Measurements from ENCODE around the gene RBP5.

GRCh38 chr12:7123806-7124522, 4.7 kb downstream of the RBP5 start:
- TF ChIP-seq HMGXB4 (CRISPR knock-in tag; IDR thresholded peaks at IDR 0.05; ENCODE audit: borderline replicate concordance), result no peak
- TF ChIP-seq POLR2AphosphoS2 (conservative IDR thresholded peaks at IDR 0.05; ENCODE audit: low read length), result no peak
- no peak for TF ChIP-seq MYC (IDR thresholded peaks at IDR 0.05; ENCODE audit: borderline replicate concordance, low read length)
- TF ChIP-seq HOXA7 (CRISPR knock-in tag; IDR thresholded peaks at IDR 0.05), result no peak
- TF ChIP-seq, protein P1, sequence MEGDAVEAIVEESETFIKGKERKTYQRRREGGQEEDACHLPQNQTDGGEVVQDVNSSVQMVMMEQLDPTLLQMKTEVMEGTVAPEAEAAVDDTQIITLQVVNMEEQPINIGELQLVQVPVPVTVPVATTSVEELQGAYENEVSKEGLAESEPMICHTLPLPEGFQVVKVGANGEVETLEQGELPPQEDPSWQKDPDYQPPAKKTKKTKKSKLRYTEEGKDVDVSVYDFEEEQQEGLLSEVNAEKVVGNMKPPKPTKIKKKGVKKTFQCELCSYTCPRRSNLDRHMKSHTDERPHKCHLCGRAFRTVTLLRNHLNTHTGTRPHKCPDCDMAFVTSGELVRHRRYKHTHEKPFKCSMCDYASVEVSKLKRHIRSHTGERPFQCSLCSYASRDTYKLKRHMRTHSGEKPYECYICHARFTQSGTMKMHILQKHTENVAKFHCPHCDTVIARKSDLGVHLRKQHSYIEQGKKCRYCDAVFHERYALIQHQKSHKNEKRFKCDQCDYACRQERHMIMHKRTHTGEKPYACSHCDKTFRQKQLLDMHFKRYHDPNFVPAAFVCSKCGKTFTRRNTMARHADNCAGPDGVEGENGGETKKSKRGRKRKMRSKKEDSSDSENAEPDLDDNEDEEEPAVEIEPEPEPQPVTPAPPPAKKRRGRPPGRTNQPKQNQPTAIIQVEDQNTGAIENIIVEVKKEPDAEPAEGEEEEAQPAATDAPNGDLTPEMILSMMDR (IDR thresholded peaks at IDR 0.05), result no peak
- TF ChIP-seq RAD21 (conservative IDR thresholded peaks at IDR 0.05 in 1 of 2, IDR thresholded peaks at IDR 0.05 in 1 of 2), result no peak

Data from A549 (cell line).